Adrenal gland (tissue), 5 donors: Measurements from ENCODE around the gene ANTKMT.
"Not testable (repeated sequence)": the region's sequence is repeated elsewhere in the genome, so short reads cannot be mapped to it uniquely, and the experiment has no call there.

ENCODE experiments used
- CTCF ChIP-seq, 6 experiments: fragments of 450-650 bp in 4 of 6; fragments of 200-600 bp in 2 of 6; sonication (generic) in 1 of 6; IDR thresholded peaks; 1 replicate in 5 of 6; 2 replicates in 1 of 6; pipeline versions ENCODE4 v1.5.1 to v1.8.0; 2016 to 2021; ENCODE audit warnings: antibody characterized with exemption in 6 of 6, mild to moderate bottlenecking in 2 of 6, moderate library complexity in 1 of 6
- POLR2A ChIP-seq, 2 donors: fragments of 450-650 bp; IDR thresholded peaks; one replicate each; pipeline ENCODE4 v1.6.1; 2017; ENCODE audit warnings: antibody characterized with exemption in 2 of 2, mild to moderate bottlenecking in 2 of 2, moderate library complexity in 1 of 2
- donor health status: DM: no; HTN: no; CAD: no.

GRCh38 chr16:754121-754607 is 33.2 kb downstream of the ANTKMT start:
- TF ChIP-seq CTCF, POLR2A (IDR thresholded peaks at IDR 0.05): not testable (repeated sequence)
